Retina (tissue), 1 donor: ENCODE data around the gene CEACAM1.
"Not testable (repeated sequence)": the region's sequence is repeated elsewhere in the genome, so short reads cannot be mapped to it uniquely, and the experiment has no call there.

Source experiments
- DNase-seq: peaks from one replicate; pipeline ENCODE4 v3.0.0-alpha.2; 2016

The CEACAM1 gene

GRCh38 chr19:42528354-42529247, at the start of gene CEACAM1:
Gene CEACAM1 (minus strand): TSS chr19:42528481. CDS start chr19:42528374, 107 bp downstream.
- DNase-seq: no peak

- no peak for DNase-seq
Observed at GRCh38 chr19:42577016-42577415, 48.7 kb upstream of the CEACAM1 start.

- DNase-seq: no peak
Observed at GRCh38 chr19:42576241-42576640, 48.0 kb upstream of the CEACAM1 start.

GRCh38 chr19:42573642-42574041, 45.4 kb upstream of the CEACAM1 start:
- no peak for DNase-seq

GRCh38 chr19:42571116-42571515, 42.8 kb upstream of the CEACAM1 start:
- DNase-seq: no peak

- no peak for DNase-seq
Observed at GRCh38 chr19:42569193-42569592, 40.9 kb upstream of the CEACAM1 start.

GRCh38 chr19:42568006-42568405, 39.7 kb upstream of the CEACAM1 start:
- no peak for DNase-seq

- no peak for DNase-seq
Observed at GRCh38 chr19:42567567-42567966, 39.3 kb upstream of the CEACAM1 start.

GRCh38 chr19:42563352-42564210, 35.3 kb upstream of the CEACAM1 start:
- peak; percentile 32 for DNase-seq

- DNase-seq: no peak
Observed at GRCh38 chr19:42561512-42561911, 33.2 kb upstream of the CEACAM1 start.

- DNase-seq: no peak
Observed at GRCh38 chr19:42560731-42561130, 32.5 kb upstream of the CEACAM1 start.

GRCh38 chr19:42558450-42559150, 30.3 kb upstream of the CEACAM1 start:
- DNase-seq: no peak

- DNase-seq: not testable (repeated sequence)
Observed at GRCh38 chr19:42557386-42557871, 29.1 kb upstream of the CEACAM1 start.

GRCh38 chr19:42555801-42556200, 27.5 kb upstream of the CEACAM1 start:
- DNase-seq: no peak

GRCh38 chr19:42555317-42555716, 27.0 kb upstream of the CEACAM1 start:
- peak; percentile 34 for DNase-seq

- no peak for DNase-seq
Observed at GRCh38 chr19:42554046-42554575, 25.8 kb upstream of the CEACAM1 start.

- DNase-seq: no peak
Observed at GRCh38 chr19:42553292-42554045, 25.2 kb upstream of the CEACAM1 start.

GRCh38 chr19:42552086-42553065, 24.1 kb upstream of the CEACAM1 start:
- no peak for DNase-seq

- not testable (repeated sequence) for DNase-seq
Observed at GRCh38 chr19:42550521-42550920, 22.2 kb upstream of the CEACAM1 start.

GRCh38 chr19:42549067-42549466, 20.8 kb upstream of the CEACAM1 start:
- not testable (repeated sequence) for DNase-seq

GRCh38 chr19:42548552-42548951, 20.3 kb upstream of the CEACAM1 start:
- DNase-seq: no peak
